ENCODE data around the gene SPOCK2. TPM values are rescaled to one million over a fixed set of nuclear protein-coding genes. Genes with fewer than 3 reads are reported as not detected.

The SPOCK2 gene
- total RNA-seq, 1 donor from 2014 or later: 9.6 TPM

DNA sequence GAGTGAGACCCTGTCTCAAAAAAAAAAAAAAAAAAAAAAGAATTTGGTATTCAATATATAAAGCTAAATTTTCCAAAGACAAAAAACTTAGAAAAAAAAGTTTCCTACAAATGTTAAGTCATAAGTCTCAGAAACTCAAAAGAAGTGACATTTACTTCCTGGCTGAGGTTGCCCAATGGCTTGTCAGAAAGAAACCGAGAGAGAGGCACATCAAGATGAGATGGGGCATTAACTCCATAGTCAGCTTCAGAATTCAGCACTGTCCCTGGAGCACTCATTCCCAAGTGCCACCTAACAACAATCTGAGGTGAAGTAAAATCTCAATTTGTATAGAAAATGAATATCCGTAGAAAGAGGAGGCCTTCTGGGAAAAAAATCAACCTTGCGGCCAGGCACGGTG lies 6.8 kb upstream of the SPOCK2 start:
- ATAC-seq (ENCODE audit: poor library complexity) (no peak), DNase-seq (no peak)
- intact Hi-C loops (cut with DNase I): no loop called here

DNA sequence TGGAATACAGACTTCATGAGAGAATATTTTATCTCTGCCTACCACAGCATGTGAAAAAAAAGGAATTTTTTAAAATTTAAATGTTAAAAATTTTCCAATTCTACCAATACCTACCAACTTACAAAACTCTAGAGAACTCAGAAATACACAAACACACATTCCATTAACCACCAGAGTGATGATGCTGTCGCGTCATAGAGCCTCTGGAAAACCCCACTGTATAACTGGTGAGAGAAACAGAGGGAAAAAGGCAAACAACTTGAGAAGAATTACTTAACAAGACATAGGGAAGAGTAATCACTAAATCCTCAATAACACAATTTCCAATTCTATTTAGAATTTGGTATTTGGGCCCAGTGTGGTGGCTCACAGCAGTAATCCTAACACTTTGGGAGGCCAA lies 6.2 kb upstream of the SPOCK2 start:
- no peak for ATAC-seq (ENCODE audit: poor library complexity)
- intact Hi-C loops (cut with DNase I): no loop called here
- DNase-seq: no peak

DNA sequence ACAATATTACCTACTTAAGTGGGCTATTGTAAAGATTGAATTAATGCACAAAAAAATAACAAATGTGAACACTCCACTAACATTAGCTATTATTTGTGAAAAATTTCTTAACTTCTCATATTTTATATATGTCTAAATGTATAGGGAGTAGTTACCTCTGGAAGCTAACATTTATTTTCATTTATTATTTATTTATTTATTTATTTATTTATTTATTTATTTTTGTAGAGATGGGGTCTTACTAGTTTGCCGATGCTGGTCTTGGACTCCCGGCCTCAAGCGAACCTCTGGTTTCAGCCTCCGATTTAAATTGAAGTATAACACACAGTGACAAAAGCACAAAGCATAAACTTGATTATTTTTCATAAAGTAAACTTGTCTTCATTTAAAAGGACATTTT lies 5.1 kb upstream of the SPOCK2 start:
- intact Hi-C loops (cut with DNase I): no loop called here
- no peak for ATAC-seq (ENCODE audit: poor library complexity)
- no peak for DNase-seq

DNA sequence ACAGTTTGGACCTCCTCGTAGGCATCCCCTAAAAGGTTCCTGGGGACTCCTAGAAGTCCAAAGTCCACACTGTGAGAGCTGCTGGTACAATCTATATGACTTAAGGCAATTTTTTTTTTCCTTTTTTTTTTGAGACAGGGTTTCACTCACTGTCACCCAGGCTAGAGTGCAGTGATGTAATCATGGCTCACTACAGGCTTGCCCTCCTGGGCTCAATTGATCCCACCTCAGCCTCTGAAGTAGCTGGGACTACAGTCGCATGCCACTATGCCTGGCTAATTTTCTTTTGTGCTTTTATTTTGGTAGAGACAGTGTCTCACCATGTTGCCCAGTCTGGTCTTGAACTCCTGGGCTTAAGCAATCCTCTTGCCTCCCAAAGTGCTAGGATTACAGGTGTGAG lies 4.6 kb upstream of the SPOCK2 start:
- no peak for DNase-seq
- intact Hi-C loops (cut with DNase I): no loop called here
- no peak for ATAC-seq (ENCODE audit: poor library complexity)

DNA sequence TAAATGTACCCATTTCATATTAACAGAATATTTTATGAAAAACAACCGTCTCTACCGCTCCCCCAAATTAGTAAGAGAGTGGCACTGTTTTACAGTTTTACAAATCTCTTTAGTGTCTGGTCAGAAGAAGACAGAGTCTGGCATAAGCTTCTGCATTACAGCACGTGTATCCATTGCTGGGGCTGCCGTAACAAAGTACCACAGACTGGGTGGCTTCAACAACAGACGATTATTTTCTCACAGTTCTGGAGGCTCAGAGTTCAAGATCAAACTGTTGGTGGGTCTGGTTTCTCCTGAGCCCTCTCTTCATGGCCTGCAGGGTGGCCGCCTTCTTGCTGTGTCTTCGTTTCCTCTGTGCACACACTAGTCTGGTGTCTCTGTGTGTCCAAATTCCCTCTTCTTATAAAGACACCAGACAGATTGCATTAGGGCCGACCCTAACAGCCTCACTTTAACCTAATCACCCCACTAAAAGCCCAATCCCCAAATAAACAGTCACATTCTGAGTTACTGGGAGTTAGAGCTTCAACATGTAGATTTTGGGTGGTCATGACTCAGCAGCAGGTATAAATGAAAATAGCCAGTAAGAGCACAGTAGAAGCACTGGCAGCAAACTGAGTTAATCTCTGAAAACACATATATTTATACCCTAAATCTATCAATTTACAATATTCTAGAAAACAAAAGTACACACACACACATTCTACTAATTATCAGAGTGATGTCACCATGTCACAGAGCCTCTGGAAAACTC lies 4.0 kb upstream of the SPOCK2 start:
- DNase-seq: no peak
- intact Hi-C loops (cut with DNase I): no loop called here
- ATAC-seq (ENCODE audit: poor library complexity): no peak

DNA sequence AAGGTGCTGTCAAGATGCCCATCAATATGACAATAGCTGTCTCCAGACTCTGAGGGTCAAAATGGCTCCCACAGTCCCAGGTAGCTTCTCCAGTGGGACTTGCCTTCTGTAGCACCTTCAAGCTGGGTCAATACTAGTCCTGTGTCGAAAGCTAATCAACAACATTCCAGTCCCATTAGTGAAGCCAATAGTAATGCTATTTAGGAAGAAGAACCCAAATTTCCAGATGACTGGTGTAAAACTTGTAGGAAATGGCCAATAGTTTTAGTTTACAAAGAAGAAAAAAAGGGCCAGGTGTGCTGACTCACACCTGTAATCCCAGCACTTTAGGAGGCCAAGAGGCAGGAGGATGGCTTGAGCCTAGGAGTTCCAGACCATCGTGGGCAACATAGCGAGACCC lies 2.0 kb upstream of the SPOCK2 start:
- ATAC-seq (ENCODE audit: poor library complexity): no peak
- no peak for DNase-seq
- intact Hi-C loops (cut with DNase I): no loop called here

DNA sequence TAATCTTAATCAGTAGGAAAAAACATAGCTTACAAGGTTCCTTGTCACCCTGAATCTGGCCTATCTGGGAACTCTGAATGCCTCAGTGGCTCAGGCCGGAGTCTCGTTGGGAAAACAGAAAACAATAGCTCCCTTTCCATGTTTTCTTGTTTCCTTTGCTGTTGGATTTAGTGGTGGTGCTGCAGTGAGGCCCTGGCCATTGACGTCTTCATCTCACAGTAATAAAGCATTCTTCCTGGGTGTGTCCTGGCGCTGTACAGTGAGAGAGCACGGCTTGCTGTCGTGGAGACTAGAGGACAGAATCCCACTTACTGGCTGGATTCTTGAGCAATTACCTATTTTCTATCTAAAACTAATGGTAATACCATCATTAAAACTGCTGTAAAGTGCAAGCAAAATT lies 1.3 kb upstream of the SPOCK2 start:
- ATAC-seq (ENCODE audit: poor library complexity) (no peak), DNase-seq (no peak)
- intact Hi-C loops (cut with DNase I): no loop called here

DNA sequence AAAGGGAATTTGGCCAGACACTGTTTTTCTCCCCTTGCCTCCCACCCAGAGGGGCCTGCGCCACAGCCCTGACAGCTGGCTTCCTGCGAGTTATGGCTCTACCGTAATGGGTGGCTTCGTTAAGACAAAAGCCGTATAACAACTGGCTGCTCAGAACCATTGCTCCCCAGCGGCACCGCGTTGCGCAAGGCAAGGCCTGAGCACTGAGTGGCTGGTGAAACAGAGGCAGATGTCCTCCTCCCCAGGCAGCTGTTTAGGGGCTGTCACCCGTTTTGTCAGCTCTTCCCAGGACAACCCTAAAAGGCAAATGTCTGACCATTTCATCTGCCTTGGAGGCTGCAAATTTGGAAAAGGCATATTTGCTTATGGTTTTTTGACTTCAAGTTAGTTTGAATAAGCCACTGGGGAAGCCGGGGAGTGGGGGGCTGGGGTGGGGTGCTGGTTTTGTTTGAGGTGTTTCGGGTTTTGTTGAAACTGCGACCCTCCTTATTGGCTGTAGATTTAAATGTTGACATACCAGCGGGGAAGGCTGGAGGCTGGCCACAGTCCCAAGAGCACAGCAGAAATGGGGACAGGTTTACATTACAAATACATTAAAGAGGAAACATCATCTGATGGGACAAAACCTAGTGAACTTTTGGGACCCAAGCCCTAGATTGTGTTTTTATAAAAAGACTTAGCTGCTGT lies 681 bp upstream of the SPOCK2 start:
- ATAC-seq (ENCODE audit: poor library complexity) (peak; percentile 54), DNase-seq (peak; percentile 79)
- intact Hi-C loops (cut with DNase I): no loop called here

DNA sequence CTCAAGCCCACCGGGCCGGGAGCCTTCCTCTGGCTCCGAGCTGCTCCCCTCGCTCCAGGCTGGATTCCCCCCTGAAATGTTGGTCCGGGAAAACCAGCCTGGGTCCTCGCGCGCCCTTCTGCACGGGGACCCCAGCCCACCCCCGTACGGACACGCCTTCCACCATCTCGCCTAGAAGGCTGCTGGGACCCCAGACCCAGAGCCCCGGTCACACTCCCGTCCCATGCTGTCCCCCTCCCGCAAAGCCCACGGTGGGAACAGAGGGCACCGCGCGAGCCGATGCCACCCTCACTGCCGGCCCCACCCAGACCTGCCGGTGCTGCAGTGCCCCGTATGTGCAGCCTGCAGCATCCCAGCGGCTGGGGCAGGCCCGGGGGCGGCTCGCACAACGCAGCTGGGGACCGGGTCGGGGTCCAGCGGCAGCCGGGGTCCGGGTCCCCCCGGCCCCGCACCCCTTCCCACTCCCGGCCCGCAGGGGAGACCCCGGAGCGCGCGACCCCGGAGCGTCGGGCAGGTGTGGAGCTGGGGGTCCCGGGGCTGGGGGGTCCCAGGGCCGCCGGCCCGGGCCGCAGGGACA lies 871 bp downstream of the SPOCK2 start:
- ATAC-seq (ENCODE audit: poor library complexity): peak; percentile 45
- DNase-seq: no peak
- intact Hi-C loops (cut with DNase I): no loop called here

DNA sequence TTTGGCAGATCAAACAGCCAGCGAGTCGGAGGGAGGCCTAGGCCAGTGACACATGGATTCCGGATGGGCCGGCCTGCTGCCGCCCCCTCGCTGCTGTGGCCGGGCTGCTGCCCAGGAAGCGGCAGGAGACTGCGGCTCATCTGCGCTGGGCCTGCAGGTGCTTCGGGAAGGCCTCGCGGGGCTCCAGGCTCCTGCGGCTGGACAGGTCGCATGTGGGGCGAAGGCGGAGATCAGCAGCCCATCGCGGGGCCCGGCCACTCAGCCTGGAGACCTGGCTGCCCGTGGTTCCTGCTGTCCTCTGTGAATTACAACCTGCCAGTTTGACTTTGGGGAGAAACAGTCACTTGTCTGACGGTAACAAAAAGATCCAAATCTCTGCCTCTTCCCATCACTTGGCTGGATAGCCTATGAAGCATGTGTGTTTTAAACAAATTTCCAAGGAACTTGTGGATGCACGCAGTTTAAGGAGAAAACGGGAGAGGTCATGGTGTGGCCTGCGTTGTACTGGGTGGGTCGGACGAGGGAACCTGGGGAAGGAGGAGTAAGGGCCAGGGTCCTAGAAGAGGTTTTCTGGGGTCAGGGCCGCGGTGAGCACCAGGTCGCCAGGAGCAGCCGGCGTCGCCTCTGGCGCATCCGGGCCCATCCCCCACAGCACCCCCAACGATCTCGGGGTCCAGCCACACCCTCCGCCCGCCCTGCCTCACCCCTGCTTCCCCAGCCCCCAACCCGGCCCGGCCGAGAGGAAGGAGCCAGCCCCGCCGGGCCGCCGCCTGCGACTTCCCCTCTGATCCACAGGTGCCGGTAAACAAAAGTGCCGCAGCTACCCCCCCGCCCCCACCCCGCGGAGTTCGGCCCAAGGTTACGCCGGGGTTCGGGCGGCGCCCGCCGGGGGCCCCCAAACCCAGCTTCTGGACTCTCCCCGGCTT lies 1.6 kb downstream of the SPOCK2 start:
- peak; percentile 71 for DNase-seq
- intact Hi-C loops (cut with DNase I): no loop called here
- ATAC-seq (ENCODE audit: poor library complexity): peak; percentile 18

DNA sequence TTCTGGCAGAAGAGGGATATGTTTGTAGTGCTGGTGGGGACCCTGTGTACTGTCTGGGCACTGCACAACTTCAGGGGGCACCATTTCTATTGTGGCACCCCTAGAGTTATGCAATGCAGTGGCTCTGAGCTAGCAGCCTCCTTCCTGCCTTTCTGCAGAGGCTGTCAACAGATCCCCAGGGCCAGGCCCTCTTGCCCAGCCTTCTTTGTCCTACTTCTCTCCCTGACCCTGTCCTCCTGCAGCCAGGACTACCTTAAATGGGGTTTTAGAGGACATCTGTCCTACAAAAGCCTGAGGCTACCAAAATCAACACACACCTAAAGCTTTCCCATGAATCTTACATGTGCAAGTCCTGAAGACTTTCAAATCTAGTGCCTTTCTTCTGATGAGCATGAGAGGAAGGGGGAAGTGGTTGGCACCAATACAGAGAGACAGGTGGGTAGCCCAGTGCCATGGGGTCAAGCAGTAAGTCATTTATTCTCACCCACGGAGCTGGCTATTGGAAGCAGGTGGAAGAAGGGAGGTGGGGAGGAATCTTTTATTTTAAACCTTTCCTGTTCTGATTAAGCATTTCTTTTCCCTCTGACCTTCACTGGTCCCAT lies 2.4 kb downstream of the SPOCK2 start:
- no peak for ATAC-seq (ENCODE audit: poor library complexity)
- DNase-seq: no peak
- intact Hi-C loops (cut with DNase I): no loop called here

DNA sequence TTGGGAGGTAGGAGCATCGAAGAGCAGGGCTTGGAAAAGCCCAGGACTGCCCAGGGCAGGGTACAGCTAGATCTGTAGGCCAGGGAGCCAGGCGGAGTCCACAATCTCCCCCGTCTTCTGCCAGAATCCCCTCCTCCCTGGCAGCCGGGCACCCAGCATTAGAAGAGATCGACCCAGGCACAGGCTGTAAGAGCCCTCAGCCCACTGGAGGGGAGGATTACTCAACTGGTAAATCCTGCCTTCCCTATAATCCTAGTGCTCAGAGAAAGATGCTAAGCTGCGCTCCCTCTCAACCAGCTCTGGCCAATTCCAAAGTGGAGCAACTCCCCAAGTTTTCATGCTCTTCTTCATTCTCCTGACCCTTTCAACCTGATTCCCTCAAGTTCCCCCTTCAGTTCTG lies 3.2 kb downstream of the SPOCK2 start:
- intact Hi-C loops (cut with DNase I): no loop called here
- DNase-seq (no peak), ATAC-seq (ENCODE audit: poor library complexity) (no peak)

DNA sequence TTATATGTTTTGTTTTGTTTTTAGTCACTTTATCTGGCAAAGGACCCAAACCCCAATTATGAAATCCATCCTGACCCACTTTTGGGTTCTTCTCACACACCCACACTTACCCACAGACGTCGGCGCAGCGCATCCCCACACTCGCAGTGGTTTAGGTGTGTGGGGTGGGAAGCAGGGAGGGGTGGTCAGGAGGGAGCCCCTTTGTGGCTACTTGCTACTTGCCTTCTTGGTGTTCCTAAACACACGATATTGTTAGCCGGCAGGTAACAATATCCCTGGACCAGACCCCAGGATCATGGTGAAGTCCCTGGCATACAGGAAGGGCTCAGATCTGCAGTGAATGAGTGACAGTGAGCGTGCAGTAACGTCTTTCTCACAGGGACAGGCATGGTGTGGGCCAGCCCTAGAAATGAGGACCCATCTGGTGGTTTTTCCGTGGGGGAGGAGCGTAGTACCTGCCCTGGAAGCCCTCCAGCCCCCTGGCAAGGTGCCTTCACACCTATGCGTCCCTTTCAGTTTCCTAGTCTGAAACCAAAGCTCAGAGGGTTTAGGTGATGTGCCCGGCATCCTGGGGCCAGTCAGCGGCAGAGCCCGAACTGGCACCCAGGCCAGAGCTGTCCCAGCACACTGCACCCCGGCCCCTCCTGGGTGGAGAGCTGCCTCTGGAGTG lies 4.4 kb downstream of the SPOCK2 start:
- intact Hi-C loops (cut with DNase I): no loop called here
- no peak for DNase-seq

DNA sequence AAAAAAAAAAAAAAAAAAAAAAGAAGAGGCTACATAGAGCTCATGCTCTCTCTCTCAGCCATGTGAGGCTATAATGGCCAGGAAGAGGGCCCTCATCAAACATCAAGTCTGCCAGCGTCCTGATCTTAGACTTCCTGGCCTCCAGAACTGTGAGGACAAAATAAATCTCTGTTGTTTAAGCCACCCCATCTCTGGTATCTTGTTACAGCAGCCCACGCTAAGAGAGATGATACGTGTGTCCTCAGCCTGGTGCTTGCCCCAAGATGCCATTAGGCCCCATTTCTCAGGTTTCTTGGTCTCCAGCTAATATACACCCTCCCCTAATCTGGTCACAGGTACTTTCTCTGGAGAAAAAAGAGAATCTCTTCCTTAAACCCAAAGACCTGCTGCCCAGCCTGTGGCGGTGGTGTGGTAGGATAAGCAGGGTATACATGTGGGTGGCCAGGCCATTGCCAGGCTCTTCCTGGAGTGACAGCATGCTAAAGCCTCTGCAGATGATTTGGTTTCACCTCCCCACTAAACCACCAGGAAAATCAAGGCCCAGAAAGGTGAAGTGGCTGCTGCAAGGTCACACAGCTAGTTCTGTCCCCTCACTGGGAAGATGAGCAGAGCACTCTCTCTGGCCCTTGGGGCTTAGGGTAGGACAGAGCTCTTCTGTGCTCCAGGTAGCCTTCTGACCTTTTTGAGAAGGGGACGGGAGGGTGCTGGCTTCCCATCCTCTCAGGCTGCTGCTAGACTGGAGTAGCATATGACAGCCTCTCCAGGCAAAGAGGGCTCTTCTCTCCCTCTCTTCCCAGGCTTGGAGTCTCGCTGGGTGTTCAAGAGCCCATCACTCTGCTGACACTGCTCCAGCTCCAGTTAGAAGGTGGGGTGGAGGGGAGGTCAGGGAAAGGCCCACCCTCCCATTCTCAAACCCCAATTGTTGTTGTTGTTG lies 5.2 kb downstream of the SPOCK2 start:
- ATAC-seq (ENCODE audit: poor library complexity): no peak
- intact Hi-C loops (cut with DNase I): no loop called here
- DNase-seq: no peak

More for the DNA sequence above, 4.4 kb downstream of the SPOCK2 start:
- ATAC-seq (ENCODE audit: poor library complexity): no peak

DNA sequence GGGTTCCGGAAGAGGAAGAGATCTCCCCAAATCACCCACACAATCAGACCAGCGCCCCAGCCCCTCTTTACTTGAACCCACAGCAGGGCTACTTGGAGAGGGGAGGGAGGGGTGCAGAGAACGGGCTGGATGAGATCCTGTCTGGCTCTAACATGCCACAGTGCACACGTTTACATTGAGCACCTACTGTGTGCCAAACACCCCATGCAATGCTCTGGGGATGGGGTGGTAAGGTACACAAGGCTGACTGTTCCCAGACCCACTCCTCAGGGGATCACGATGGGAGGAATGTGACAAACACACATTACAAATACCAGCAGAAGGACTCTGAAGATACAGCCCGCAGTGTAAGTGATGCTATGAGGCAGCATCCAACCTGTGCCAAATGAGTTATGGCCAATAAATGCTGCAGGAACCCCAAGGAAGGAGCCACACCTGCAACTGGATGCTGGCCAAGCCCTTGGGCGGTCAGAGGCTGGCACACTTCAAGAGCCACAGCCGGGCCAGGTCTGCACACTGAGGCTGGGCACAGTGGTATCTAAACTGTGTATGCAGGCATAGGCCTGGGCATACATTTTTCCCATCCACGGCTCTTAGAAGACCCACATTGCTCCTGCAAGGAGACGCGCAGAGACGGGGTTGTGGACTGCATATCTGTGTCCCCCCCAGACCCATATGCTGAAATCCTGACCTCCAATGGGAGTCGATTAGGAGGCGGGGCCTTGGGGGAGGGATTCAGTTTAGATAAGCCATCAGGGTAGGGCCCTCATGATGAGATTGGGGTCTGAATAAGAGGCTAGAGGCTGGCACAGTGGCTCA lies 6.4 kb downstream of the SPOCK2 start:
- DNase-seq (no peak), ATAC-seq (ENCODE audit: poor library complexity) (no peak)
- intact Hi-C loops (cut with DNase I): no loop called here

DNA sequence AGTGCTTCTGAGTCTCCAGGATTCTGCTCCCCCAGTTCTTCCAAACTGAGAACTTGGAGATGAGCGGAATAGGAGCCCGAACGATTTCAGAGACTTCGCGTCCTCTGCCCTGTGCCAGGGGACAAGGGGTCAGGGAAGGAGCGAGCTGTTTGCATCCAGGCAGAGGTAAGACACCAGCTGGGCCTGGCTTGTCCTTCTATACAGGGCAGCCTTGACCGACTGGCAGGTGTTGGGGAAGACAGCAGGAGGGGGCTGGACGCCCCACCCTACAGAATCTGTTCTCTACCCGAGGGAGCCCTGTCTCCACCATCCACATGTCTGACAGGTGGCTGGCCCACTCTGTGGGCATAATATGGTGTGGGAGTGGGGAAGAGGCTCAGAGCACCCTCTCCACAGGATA lies 7.1 kb downstream of the SPOCK2 start:
- no peak for DNase-seq
- intact Hi-C loops (cut with DNase I): no loop called here

More for the DNA sequence above, 7.1 kb downstream of the SPOCK2 start:
- no peak for ATAC-seq (ENCODE audit: poor library complexity)
